HL-60 (cell line): ENCODE results near the gene RARS2.

ENCODE experiments used
- DNase-seq, 2 experiments: peaks; one replicate each; pipeline ENCODE4 v3.0.0-alpha.2; 2010 to 2020; ENCODE audit warnings: low read depth in 1 of 2, low spot score in 1 of 2
- H3K27ac ChIP-seq: fragments of 250-450 bp; sonication (Bioruptor Pico); replicated peaks from 2 replicates; pipeline ENCODE4 v1.5.1; 2020; ENCODE audit warnings: mild to moderate bottlenecking, moderate library complexity
- H3K27me3 ChIP-seq: fragments of 250-450 bp; sonication (Bioruptor Pico); 2 replicates; pipeline ENCODE4 v1.5.1; 2021; ENCODE audit warnings: mild to moderate bottlenecking, moderate library complexity; ENCODE audit not compliant: insufficient read depth, poor library complexity, severe bottlenecking
- H3K4me3 ChIP-seq: replicated peaks from 2 replicates; pipeline ENCODE4 v1.5.1; 2011; ENCODE audit warnings: mild to moderate bottlenecking, control low read depth, low read length; ENCODE audit not compliant: insufficient read depth
- CTCF ChIP-seq: IDR thresholded peaks from one replicate; pipeline ENCODE4 v1.5.1; 2011; ENCODE audit warnings: low read length, control low read depth, inconsistent platforms; ENCODE audit not compliant: insufficient read depth
- GABPA ChIP-seq: IDR thresholded peaks from 2 replicates; pipeline ENCODE4 v1.6.1; 2012; ENCODE audit warnings: low read depth
- POLR2AphosphoS5 ChIP-seq: IDR thresholded peaks from 2 replicates; pipeline ENCODE4 v1.6.1; 2012; ENCODE audit warnings: low read depth
- REST ChIP-seq: IDR thresholded peaks from 2 replicates; pipeline ENCODE4 v1.6.1; 2012; ENCODE audit warnings: low read depth; ENCODE audit not compliant: insufficient replicate concordance
- SPI1 ChIP-seq: IDR thresholded peaks from 2 replicates; pipeline ENCODE4 v1.6.1; 2012; ENCODE audit warnings: low read depth, mild to moderate bottlenecking, borderline replicate concordance

Gene RARS2

DNA sequence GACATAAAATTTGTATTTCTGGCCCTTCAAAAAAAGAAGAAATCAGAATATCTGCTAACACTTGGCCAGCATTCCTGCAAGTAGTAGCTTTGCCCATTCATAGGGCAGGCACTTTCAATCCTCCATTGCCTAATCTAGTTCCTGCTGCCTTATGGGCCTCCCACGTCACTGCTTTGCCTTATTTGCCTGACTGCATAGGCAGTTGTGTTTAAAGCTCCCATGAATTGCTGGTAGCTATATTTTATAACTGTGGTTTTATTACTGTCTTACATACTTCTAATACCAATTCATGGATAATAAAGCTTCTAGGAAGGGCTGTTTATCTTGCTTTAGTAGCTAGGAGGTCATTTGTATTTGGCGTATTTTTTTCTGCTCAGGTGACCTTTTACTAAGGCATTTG, 124.7 kb downstream of the RARS2 start:
- Histone ChIP-seq H3K27me3 (no peaks in the 10 kb centered on the region), H3K27ac (no peak overlapping the region), H3K4me3 (no peak overlapping the region)
- no peak for DNase-seq
- TF ChIP-seq SPI1 (no peak), CTCF (no peak), REST (no peak), POLR2AphosphoS5 (no peak), GABPA (no peak)
